PC-9 (cell line): ENCODE measurements around the gene KLHL6.

Source experiments
- EZH2 ChIP-seq: fragments of 200-600 bp; sonication (generic); IDR thresholded peaks from 2 replicates; pipeline ENCODE4 v1.8.0; 2017; ENCODE audit warnings: antibody characterized with exemption, low read depth
- TF ChIP-seq, protein P1 (sequence below): fragments of 200-600 bp; sonication (generic); conservative IDR thresholded peaks from 2 replicates; pipeline ENCODE4 v1.6.1; 2017; ENCODE audit warnings: mixed run types, antibody characterized with exemption, mild to moderate bottlenecking, moderate library complexity

DNA sequence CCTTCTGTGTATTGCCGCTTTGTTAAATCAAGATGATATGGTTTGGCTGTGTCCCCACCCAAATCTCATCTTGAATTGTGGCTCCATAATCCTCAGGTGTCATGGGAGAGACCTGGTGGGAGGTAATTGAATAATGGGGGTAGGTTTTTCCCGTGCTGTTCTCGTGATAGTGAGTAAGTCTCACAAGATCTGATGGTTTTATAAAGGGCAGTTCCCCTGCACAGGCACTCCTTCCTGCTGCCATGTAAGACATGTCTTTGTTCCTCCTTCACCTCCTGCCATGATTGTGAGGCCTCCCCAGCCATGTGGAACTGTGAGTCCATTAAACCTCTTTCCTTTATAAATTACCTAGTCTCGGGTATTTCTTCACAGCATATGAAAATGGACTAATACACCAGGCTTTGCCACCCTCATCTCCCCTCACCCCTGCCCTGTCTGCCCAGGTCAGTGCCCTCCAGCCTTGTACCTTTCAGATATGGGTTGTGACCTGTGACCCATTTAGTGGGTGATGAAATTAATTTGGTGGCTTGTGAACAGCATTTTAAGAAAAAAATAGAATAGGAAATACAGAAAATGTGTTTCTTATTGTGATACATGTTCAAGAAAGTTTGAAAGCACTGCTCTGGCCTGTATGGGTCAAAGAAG is 71.0 kb downstream of the KLHL6 start:
- TF ChIP-seq, protein P1, sequence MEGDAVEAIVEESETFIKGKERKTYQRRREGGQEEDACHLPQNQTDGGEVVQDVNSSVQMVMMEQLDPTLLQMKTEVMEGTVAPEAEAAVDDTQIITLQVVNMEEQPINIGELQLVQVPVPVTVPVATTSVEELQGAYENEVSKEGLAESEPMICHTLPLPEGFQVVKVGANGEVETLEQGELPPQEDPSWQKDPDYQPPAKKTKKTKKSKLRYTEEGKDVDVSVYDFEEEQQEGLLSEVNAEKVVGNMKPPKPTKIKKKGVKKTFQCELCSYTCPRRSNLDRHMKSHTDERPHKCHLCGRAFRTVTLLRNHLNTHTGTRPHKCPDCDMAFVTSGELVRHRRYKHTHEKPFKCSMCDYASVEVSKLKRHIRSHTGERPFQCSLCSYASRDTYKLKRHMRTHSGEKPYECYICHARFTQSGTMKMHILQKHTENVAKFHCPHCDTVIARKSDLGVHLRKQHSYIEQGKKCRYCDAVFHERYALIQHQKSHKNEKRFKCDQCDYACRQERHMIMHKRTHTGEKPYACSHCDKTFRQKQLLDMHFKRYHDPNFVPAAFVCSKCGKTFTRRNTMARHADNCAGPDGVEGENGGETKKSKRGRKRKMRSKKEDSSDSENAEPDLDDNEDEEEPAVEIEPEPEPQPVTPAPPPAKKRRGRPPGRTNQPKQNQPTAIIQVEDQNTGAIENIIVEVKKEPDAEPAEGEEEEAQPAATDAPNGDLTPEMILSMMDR: no peak
- no peak for TF ChIP-seq EZH2
